Epithelial cell of proximal tubule (primary cell): ENCODE results near the gene NR1H2. TPM values are rescaled to one million over a fixed set of nuclear protein-coding genes. Genes with fewer than 3 reads are reported as not detected.

Experiments used
- DNase-seq: peaks from one replicate; pipeline ENCODE4 v3.0.0-alpha.2; 2011; ENCODE audit warnings: low read depth
- H3K4me3 ChIP-seq: 2 replicates; pipeline ENCODE4 v1.5.1; 2011; ENCODE audit warnings: low read depth, mild to moderate bottlenecking, low read length
- CTCF ChIP-seq: conservative IDR thresholded peaks from 2 replicates; pipeline ENCODE4 v1.5.1; 2012; ENCODE audit warnings: low read depth, mild to moderate bottlenecking, low read length
- total RNA-seq: library from RNA; depleted of rRNA; stranded (reverse); fragments of >200 nt; gene quantifications from 2 replicates; pipeline ENCODE4 v1.2.3, GENCODE V29; 2015

NR1H2 gene
- total RNA-seq, 1 donor from 2014 or later = 67.5 TPM

- H3K4me3 ChIP-seq = no peak overlapping the region
- no peak for TF ChIP-seq CTCF
- no peak for DNase-seq
Measured at GRCh38 chr19:50381881-50382729, 5.8 kb downstream of the NR1H2 start.

- no peak for TF ChIP-seq CTCF
- peak overlapping the region; percentile 80 for H3K4me3 ChIP-seq
- DNase-seq = no peak
Measured at GRCh38 chr19:50383001-50383851, 7.0 kb downstream of the NR1H2 start.

- peak within 1 kb of the TSS; percentile 80 for H3K4me3 ChIP-seq
- no peak for TF ChIP-seq CTCF
- peak; percentile 66 for DNase-seq
Measured at GRCh38 chr19:50383852-50384684, 7.8 kb downstream of the NR1H2 start, which contains the start of gene POLD1. Gene POLD1, plus strand, starts transcription at chr19:50384347. Its CDS starts 14,505 bp downstream, at chr19:50398852.

- no peak for DNase-seq
Measured at GRCh38 chr19:50384685-50385535, 8.7 kb downstream of the NR1H2 start.

GRCh38 chr19:50387176-50387867 is 11.1 kb downstream of the NR1H2 start:
- no peak overlapping the region for H3K4me3 ChIP-seq
- no peak for DNase-seq
- no peak for TF ChIP-seq CTCF

More at GRCh38 chr19:50384685-50385535, 8.7 kb downstream of the NR1H2 start:
- H3K4me3 ChIP-seq = peak overlapping the region; percentile 80
- no peak for TF ChIP-seq CTCF
